Central memory CD8-positive, alpha-beta T cell (primary cell): Measurements from ENCODE around the gene TMEM86A.

ENCODE experiments used
- ATAC-seq: fragments of 150-1000 bp; cut with Tn5 transposase; replicated peaks from 2 replicates; pipeline ENCODE4 v1.10.0; 2022; ENCODE audit warnings: mild to moderate bottlenecking, moderate FRiP score, moderate number of reproducible peaks; ENCODE audit not compliant: poor library complexity, severe bottlenecking; ENCODE audit errors: extremely low read depth
- DNase-seq, 2 donors: peaks; one replicate each; pipeline ENCODE4 v3.0.0; 2021; ENCODE audit warnings: low spot score in 2 of 2
- H3K27ac Mint-ChIP-seq: one replicate; pipeline ENCODE4 v1.8.0; 2022; ENCODE audit warnings: low read depth, mild to moderate bottlenecking, moderate library complexity, mixed read lengths
- H3K27me3 Mint-ChIP-seq: one replicate; pipeline ENCODE4 v1.8.0; 2022; ENCODE audit warnings: mixed read lengths
- H3K36me3 Mint-ChIP-seq: one replicate; pipeline ENCODE4 v1.8.0; 2022; ENCODE audit warnings: mild to moderate bottlenecking, moderate library complexity, mixed read lengths; ENCODE audit not compliant: insufficient read depth
- H3K4me1 Mint-ChIP-seq: one replicate; pipeline ENCODE4 v1.8.0; 2022; ENCODE audit warnings: mixed read lengths
- H3K4me3 Mint-ChIP-seq: one replicate; pipeline ENCODE4 v1.8.0; 2022; ENCODE audit warnings: mild to moderate bottlenecking, moderate library complexity, mixed read lengths
- H3K9me3 Mint-ChIP-seq: one replicate; pipeline ENCODE4 v1.8.0; 2022; ENCODE audit warnings: mixed read lengths

The TMEM86A gene

GRCh38 chr11:18752502-18752901 is 53.9 kb downstream of the TMEM86A start:
- Mint-ChIP-seq H3K4me3 (no peak overlapping the region), H3K36me3 (peaks cover 3% of the 10 kb centered on the region), H3K27ac (no peak overlapping the region), H3K4me1 (no peaks in the 10 kb centered on the region), H3K9me3 (no peaks in the 10 kb centered on the region), H3K27me3 (peaks cover 33% of the 10 kb centered on the region)
- no peak for DNase-seq
- no peak for ATAC-seq

- H3K9me3 Mint-ChIP-seq, result no peaks in the 10 kb centered on the region
- DNase-seq, result no peak
- peaks cover 3% of the 10 kb centered on the region for H3K36me3 Mint-ChIP-seq
- peaks cover 33% of the 10 kb centered on the region for H3K27me3 Mint-ChIP-seq
- no peak overlapping the region for H3K27ac Mint-ChIP-seq
- no peak for ATAC-seq
- no peaks in the 10 kb centered on the region for H3K4me1 Mint-ChIP-seq
- no peak overlapping the region for H3K4me3 Mint-ChIP-seq
Observed at GRCh38 chr11:18754308-18754707, 55.7 kb downstream of the TMEM86A start.
